Measurements from ENCODE around the gene HOXC5.

The HOXC5 gene

GRCh38 chr12:54032627-54033100 is at the start of gene HOXC5:
HOXC5 (plus strand) TSS chr12:54033050; CDS start chr12:54033123, 73 bp downstream.
- Histone ChIP-seq H3K9me3 (ENCODE audit: control insufficient read depth, insufficient read depth, low read length) (no peaks in the 10 kb centered on the region), H3K4me1 (ENCODE audit: control insufficient read depth, insufficient read depth, low read length) (peaks cover 2% of the 10 kb centered on the region), H3K4me3 (ENCODE audit: low read depth, low read length) (peak within 1 kb of the TSS; percentile 16), H3K9ac (ENCODE audit: low read depth, low read length) (no peak within 1 kb of the TSS), H3K36me3 (ENCODE audit: control insufficient read depth, insufficient read depth, low read length) (no peaks in the 10 kb centered on the region), H3K27me3 (ENCODE audit: control insufficient read depth, insufficient read depth, low read length) (peaks cover 100% of the 10 kb centered on the region)

- Histone ChIP-seq H3K9me3 (ENCODE audit: control insufficient read depth, insufficient read depth, low read length) (no peaks in the 10 kb centered on the region), H3K27me3 (ENCODE audit: control insufficient read depth, insufficient read depth, low read length) (peaks cover 96% of the 10 kb centered on the region), H3K4me1 (ENCODE audit: control insufficient read depth, insufficient read depth, low read length) (no peaks in the 10 kb centered on the region), H3K36me3 (ENCODE audit: control insufficient read depth, insufficient read depth, low read length) (no peaks in the 10 kb centered on the region), H3K4me3 (ENCODE audit: low read depth, low read length) (peak overlapping the region; percentile 18), H3K9ac (ENCODE audit: low read depth, low read length) (no peak overlapping the region)
These were observed 49.3 kb upstream of the HOXC5 start for GRCh38 chr12:53983568-53983949.

GRCh38 chr12:53983950-53984572 is 48.8 kb upstream of the HOXC5 start:
- H3K4me3 ChIP-seq (ENCODE audit: low read depth, low read length), result peak overlapping the region; percentile 11
- H3K4me1 ChIP-seq (ENCODE audit: control insufficient read depth, insufficient read depth, low read length), result no peaks in the 10 kb centered on the region
- peaks cover 96% of the 10 kb centered on the region for H3K27me3 ChIP-seq (ENCODE audit: control insufficient read depth, insufficient read depth, low read length)
- H3K9me3 ChIP-seq (ENCODE audit: control insufficient read depth, insufficient read depth, low read length), result no peaks in the 10 kb centered on the region
- H3K9ac ChIP-seq (ENCODE audit: low read depth, low read length), result no peak overlapping the region
- H3K36me3 ChIP-seq (ENCODE audit: control insufficient read depth, insufficient read depth, low read length), result no peaks in the 10 kb centered on the region

GRCh38 chr12:53984901-53985691 is 47.8 kb upstream of the HOXC5 start, which contains the start of gene HOXC10:
HOXC10 (plus strand) TSS chr12:53985146; CDS start chr12:53985260, 114 bp downstream.
- Histone ChIP-seq H3K9ac (ENCODE audit: low read depth, low read length) (no peak within 1 kb of the TSS), H3K27me3 (ENCODE audit: control insufficient read depth, insufficient read depth, low read length) (peaks cover 96% of the 10 kb centered on the region), H3K36me3 (ENCODE audit: control insufficient read depth, insufficient read depth, low read length) (no peaks in the 10 kb centered on the region), H3K4me3 (ENCODE audit: low read depth, low read length) (peak within 1 kb of the TSS; percentile 26), H3K4me1 (ENCODE audit: control insufficient read depth, insufficient read depth, low read length) (no peaks in the 10 kb centered on the region), H3K9me3 (ENCODE audit: control insufficient read depth, insufficient read depth, low read length) (no peaks in the 10 kb centered on the region)

GRCh38 chr12:53985692-53985993 is 47.2 kb upstream of the HOXC5 start:
- H3K27me3 ChIP-seq (ENCODE audit: control insufficient read depth, insufficient read depth, low read length), result peaks cover 96% of the 10 kb centered on the region
- H3K9ac ChIP-seq (ENCODE audit: low read depth, low read length), result no peak overlapping the region
- no peaks in the 10 kb centered on the region for H3K9me3 ChIP-seq (ENCODE audit: control insufficient read depth, insufficient read depth, low read length)
- H3K36me3 ChIP-seq (ENCODE audit: control insufficient read depth, insufficient read depth, low read length), result no peaks in the 10 kb centered on the region
- H3K4me1 ChIP-seq (ENCODE audit: control insufficient read depth, insufficient read depth, low read length), result no peaks in the 10 kb centered on the region
- H3K4me3 ChIP-seq (ENCODE audit: low read depth, low read length), result peak overlapping the region; percentile 26

GRCh38 chr12:53985994-53986685 is 46.7 kb upstream of the HOXC5 start:
- H3K36me3 ChIP-seq (ENCODE audit: control insufficient read depth, insufficient read depth, low read length), result no peaks in the 10 kb centered on the region
- H3K9ac ChIP-seq (ENCODE audit: low read depth, low read length), result no peak overlapping the region
- no peaks in the 10 kb centered on the region for H3K4me1 ChIP-seq (ENCODE audit: control insufficient read depth, insufficient read depth, low read length)
- H3K4me3 ChIP-seq (ENCODE audit: low read depth, low read length), result peak overlapping the region; percentile 26
- H3K9me3 ChIP-seq (ENCODE audit: control insufficient read depth, insufficient read depth, low read length), result no peaks in the 10 kb centered on the region
- H3K27me3 ChIP-seq (ENCODE audit: control insufficient read depth, insufficient read depth, low read length), result peaks cover 96% of the 10 kb centered on the region

- H3K4me1 ChIP-seq (ENCODE audit: control insufficient read depth, insufficient read depth, low read length), result no peaks in the 10 kb centered on the region
These were observed 46.0 kb upstream of the HOXC5 start for GRCh38 chr12:53986686-53987483.

GRCh38 chr12:53987787-53988230 is 45.0 kb upstream of the HOXC5 start:
- H3K27me3 ChIP-seq (ENCODE audit: control insufficient read depth, insufficient read depth, low read length), result peaks cover 96% of the 10 kb centered on the region
- H3K4me1 ChIP-seq (ENCODE audit: control insufficient read depth, insufficient read depth, low read length), result no peaks in the 10 kb centered on the region
- no peak overlapping the region for H3K9ac ChIP-seq (ENCODE audit: low read depth, low read length)
- H3K36me3 ChIP-seq (ENCODE audit: control insufficient read depth, insufficient read depth, low read length), result no peaks in the 10 kb centered on the region
- H3K4me3 ChIP-seq (ENCODE audit: low read depth, low read length), result no peak overlapping the region
- H3K9me3 ChIP-seq (ENCODE audit: control insufficient read depth, insufficient read depth, low read length), result no peaks in the 10 kb centered on the region

More at GRCh38 chr12:53986686-53987483, 46.0 kb upstream of the HOXC5 start:
- H3K4me3 ChIP-seq (ENCODE audit: low read depth, low read length), result no peak overlapping the region
- no peaks in the 10 kb centered on the region for H3K36me3 ChIP-seq (ENCODE audit: control insufficient read depth, insufficient read depth, low read length)
- H3K9ac ChIP-seq (ENCODE audit: low read depth, low read length), result no peak overlapping the region
- peaks cover 96% of the 10 kb centered on the region for H3K27me3 ChIP-seq (ENCODE audit: control insufficient read depth, insufficient read depth, low read length)
- no peaks in the 10 kb centered on the region for H3K9me3 ChIP-seq (ENCODE audit: control insufficient read depth, insufficient read depth, low read length)

- no peaks in the 10 kb centered on the region for H3K4me1 ChIP-seq (ENCODE audit: control insufficient read depth, insufficient read depth, low read length)
- no peak overlapping the region for H3K4me3 ChIP-seq (ENCODE audit: low read depth, low read length)
- H3K9me3 ChIP-seq (ENCODE audit: control insufficient read depth, insufficient read depth, low read length), result no peaks in the 10 kb centered on the region
- H3K9ac ChIP-seq (ENCODE audit: low read depth, low read length), result no peak overlapping the region
- H3K27me3 ChIP-seq (ENCODE audit: control insufficient read depth, insufficient read depth, low read length), result peaks cover 96% of the 10 kb centered on the region
- no peaks in the 10 kb centered on the region for H3K36me3 ChIP-seq (ENCODE audit: control insufficient read depth, insufficient read depth, low read length)
These were observed 44.2 kb upstream of the HOXC5 start for GRCh38 chr12:53988541-53989226.

- Histone ChIP-seq H3K4me3 (ENCODE audit: low read depth, low read length) (peak overlapping the region; percentile 16), H3K9me3 (ENCODE audit: control insufficient read depth, insufficient read depth, low read length) (no peaks in the 10 kb centered on the region), H3K4me1 (ENCODE audit: control insufficient read depth, insufficient read depth, low read length) (no peaks in the 10 kb centered on the region), H3K27me3 (ENCODE audit: control insufficient read depth, insufficient read depth, low read length) (peaks cover 96% of the 10 kb centered on the region), H3K9ac (ENCODE audit: low read depth, low read length) (no peak overlapping the region), H3K36me3 (ENCODE audit: control insufficient read depth, insufficient read depth, low read length) (no peaks in the 10 kb centered on the region)
These were observed 43.4 kb upstream of the HOXC5 start for GRCh38 chr12:53989227-53990113.

Measured in iPS-15b (cell line).